Measurements from ENCODE around the gene PDIA2.

The PDIA2 gene

DNA sequence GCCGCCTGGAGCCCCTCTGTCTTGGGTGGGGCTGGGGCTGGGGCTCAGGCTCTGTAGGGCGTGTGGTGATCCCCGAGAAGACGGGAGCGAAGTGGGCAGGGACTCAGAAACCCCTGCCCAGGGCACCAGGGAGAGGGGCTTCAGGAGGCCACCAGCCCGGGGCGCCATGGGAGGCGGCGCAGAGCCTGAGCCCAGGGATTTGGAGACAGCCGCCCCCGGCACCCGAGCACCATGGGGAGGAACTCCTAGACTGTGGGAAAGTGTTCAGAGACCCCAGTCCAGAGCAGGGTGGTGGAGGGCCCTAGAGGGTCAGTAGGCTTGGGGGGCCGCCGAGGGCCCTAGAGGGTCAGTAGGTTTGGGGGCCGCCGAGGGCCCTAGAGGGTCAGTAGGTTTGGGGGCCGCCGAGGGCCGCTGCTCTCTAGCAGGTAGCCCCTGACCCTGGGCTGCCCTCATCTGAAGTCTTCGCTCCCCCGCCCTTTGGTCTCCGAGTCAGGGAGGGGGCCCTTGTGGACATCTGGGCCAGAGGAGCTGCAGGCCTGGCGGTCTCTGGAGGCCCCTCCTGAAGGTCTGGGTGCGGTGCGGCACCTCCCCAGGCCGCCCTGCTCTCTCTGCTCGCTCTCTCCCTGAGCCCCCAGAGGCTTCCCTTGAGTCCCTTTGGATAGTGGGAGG lies 1.8 kb upstream of the PDIA2 start:
- FAIRE-seq: no peak

DNA sequence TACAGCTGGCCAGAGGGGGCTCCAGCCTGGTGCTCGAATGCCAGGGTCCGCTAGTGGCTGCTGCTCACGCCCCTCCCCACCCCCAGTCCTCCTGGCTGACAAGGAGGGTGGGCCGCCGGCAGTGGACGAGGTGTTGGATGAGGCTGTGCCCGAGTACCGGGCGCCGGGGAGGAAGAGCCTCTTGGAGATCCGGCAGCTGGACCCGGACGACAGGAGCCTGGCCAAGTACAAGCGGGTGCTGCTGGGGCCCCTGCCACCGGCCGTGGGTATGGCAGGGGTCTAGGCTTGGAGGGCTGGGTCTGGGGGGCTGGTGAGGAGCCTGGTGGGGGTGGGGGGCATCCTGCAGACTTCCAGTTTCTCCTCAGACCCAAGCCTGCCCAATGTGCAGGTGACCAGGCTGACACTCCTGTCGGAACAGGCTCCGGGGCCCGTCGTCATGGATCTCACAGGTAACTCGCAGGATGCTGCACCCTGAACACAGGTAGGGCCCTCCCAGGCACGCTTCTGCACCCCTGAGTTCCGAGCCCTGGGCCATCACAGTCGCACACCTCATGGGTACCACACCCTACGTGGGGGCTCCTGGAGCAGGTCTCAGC lies 1.2 kb upstream of the PDIA2 start:
- FAIRE-seq: no peak

DNA sequence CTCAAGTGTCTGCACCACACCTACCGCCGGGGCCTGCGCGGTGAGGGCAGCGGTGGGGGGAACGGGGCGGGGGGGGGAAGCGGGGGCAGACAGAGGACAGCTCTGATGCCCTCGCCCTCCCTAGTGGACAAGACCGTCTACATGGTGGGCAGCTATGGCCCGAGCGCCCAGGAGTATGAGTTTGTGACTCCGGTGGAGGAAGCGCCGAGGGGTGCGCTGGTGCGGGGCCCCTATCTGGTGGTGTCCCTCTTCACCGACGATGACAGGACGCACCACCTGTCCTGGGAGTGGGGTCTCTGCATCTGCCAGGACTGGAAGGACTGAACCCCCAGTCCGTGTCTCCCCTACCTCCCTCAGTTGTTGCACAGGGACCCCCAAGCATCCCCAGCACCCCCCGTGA lies 473 bp upstream of the PDIA2 start:
- FAIRE-seq: no peak

DNA sequence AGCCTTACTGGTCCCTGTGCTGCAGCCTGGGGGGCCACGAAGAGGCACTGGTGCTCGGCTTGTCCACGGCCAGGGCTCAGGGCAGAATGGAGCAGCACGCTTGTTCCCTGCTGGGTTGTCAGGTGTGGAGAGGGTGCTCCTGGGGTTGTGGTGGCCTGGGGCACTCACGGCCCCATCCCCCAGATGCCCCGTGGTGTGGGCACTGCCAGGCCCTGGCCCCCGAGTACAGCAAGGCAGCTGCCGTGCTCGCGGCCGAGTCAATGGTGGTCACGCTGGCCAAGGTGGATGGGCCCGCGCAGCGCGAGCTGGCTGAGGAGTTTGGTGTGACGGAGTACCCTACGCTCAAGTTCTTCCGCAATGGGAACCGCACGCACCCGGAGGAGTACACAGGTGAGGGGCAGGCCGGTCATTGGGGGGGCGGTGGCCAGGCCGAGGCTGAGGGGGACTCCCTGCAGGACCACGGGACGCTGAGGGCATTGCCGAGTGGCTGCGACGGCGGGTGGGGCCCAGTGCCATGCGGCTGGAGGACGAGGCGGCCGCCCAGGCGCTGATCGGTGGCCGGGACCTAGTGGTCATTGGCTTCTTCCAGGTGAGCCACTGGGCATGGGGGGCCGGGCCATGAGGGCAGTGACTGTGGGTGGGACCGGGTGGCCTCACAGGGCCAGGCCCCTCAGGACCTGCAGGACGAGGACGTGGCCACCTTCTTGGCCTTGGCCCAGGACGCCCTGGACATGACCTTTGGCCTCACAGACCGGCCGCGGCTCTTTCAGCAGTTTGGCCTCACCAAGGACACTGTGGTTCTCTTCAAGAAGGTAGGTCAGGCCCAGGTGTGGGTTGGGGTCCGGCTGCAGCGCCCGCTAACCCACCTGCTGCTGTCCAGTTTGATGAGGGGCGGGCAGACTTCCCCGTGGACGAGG lies 1.5 kb downstream of the PDIA2 start:
- FAIRE-seq: no peak

DNA sequence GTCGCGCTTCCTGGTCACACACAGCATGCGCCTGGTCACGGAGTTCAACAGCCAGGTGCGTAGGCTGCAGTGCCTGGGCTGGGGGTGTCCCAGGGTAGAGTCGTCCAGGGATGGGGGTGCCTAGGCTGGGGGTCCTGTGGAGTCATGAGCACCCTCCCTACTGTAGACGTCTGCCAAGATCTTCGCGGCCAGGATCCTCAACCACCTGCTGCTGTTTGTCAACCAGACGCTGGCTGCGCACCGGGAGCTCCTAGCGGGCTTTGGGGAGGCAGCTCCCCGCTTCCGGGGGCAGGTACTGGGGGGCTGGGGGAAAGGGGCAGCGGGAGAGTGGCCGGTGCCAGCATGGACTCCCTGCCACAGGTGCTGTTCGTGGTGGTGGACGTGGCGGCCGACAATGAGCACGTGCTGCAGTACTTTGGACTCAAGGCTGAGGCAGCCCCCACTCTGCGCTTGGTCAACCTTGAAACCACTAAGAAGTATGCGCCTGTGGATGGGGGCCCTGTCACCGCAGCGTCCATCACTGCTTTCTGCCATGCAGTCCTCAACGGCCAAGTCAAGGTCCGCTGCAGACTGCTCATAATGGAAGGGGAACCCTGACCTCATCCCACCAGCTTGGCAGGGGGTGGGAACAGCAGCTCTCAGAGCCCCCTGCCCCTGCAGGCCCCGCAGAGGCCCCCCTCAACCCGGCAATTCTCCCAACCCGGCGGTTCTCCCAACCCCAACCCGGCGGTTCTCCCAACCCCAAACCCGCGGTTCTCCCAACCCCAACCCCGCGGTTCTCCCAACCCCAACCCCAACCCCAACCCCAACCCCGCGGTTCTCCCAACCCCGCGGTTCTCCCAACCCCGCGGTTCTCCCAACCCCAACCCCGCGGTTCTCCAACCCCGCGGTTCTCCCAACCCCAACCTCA lies 2.4 kb downstream of the PDIA2 start:
- FAIRE-seq: no peak

DNA sequence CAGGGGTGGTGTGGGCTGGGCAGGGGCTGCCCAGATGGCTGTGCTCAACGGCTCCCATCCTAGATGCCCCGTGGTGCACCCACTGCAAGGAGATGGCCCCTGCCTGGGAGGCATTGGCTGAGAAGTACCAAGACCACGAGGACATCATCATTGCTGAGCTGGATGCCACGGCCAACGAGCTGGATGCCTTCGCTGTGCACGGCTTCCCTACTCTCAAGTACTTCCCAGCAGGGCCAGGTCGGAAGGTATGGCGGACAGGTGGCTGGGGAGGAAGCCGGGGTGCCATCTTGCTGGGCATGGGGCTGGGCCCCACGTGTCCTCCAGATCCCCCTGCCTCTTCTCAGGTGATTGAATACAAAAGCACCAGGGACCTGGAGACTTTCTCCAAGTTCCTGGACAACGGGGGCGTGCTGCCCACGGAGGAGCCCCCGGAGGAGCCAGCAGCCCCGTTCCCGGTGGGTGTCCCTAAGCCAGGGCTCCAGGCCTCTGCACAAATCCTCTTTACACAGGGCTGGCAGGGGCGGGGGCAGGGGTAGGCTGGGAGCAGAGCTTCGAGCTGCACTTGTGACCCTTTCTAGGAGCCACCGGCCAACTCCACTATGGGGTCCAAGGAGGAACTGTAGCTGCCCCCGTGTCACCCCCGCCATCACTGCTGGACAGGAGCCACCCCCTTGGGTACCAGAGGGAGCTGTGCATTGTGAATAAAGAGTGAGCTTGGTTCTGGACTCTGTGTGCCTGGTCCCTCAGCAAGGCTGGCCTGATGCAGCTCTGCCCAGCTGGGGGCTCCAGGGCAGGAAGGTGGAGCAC lies 3.7 kb downstream of the PDIA2 start:
- no peak for FAIRE-seq

DNA sequence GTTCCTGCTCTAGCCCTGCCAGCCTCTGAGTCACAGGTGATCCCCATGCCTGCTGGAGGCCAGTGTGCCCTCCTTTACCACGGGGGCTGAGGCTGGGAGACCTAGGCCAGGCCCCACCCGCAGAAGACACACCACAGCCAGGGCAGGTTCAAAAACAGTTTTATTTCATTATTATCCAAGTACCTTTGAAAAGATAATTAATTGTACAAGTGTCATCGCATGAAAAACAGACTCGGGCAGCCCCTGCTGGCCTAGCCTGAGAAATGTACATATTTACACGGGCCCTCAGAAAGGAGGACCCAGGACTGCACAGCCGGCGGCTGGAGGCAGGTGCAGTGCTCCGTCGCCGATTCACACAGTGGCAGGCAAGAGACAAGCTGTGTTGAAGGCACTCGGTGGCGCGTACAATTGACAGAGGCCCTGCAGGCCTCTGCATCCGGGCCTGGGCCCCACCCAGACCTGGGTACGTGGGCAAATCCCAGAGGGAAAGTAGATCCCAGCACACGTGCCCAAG lies 4.4 kb downstream of the PDIA2 start:
- no peak for FAIRE-seq

DNA sequence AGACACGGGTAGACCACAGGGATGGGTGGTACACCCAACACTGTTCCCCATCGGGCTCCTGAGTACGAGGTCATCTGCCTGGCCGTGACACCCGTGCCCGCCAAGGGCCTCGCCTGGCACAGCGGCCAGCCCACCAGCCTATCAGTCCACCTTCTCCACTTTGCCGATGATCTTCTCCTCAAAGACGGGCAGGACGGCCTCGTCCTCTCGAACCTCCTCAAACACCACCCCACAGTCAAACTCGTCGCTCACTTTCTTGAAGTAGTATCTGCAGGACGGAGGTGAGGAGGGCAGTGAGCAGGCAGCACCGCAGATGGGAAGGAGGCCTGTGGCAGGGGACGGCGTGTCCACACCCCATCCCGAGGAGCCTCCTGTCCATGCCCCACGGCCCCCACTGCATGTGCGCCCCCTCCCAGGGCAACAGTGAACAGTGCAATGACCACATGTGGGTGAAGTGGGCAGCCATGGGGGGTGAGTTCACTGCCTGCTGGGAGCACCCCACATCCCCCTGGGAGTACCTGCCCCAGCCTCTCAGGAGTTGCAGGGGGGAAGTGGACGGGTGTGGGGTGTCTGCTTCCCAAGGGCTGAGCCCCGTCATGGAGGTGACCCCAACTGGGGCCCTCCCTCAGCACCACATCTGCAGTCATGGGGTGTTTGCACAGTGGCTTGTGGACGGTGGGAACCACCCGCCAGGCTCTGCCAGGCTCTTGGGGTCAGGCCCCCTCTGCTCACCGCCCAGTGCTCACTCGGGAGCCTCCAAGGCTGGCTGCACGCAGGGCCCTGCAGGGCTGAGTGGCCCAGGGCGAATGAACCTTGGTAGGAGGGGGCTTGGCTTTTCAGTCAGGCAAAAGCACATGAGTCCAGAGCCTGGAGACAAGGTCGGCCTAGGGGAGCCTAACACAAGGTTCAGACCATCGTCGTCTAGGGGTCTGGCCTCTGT lies 5.3 kb downstream of the PDIA2 start:
- no peak for FAIRE-seq

DNA sequence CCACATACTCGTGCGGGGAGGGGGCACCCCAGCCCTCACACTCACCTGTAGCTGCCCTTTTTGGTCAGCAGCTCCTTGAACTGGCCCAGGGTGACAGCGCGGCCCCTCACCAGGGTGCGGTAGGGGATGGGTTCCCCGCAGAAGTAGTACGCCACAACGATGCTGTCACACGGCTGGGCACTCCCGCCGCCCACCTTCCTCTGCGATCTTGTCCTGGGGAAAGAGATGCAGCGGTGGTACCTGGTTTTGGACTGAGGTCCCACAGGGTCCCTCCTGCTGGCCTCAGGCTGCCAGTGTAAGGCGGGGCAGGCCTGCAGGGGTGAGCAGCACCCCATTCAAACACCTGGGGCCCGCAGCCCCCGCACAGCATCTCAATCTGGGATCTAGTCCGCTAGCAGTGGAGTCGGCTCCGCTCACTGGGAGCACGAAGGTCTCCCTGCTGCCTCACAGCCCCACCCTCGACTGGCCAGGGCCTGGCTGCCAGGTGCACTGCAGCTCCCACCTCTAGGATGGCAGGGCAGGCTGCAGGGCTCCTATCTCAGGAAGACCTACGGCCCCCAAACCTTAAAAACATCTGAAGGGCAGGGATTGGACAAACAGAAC lies 6.5 kb downstream of the PDIA2 start:
- no peak for FAIRE-seq

DNA sequence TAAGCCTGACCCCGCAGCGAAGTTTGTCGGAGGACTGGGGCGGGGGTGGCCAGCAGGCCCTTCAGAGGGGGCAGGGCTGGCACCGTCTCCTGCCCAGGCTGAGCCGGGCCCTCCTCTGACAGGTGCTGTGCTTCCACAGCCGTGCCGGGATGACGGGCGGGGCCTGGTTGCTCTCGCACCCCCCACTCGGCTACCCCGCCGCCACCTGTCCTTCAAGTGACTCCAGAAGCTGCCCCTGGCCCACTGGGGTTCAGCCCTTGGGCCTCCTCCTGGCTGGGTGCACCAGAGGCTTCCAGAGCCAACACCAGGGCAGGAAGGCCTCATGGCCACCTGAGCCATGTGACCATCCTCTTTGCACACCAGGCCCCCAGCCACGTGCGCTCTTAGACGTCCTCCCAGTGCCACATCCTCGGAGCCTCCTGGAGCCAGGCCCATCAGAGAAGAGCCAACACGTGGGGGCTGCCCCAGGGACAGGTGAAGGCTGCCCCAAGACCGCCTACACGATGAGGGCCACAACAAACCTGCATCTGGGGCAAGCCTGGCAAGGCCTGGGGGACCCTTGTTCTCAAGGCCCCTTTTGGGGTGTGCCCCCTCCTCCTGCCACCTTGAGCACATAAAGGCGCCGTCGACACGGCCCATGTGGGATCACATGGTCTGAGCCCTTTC lies 7.2 kb downstream of the PDIA2 start:
- no peak for FAIRE-seq

DNA sequence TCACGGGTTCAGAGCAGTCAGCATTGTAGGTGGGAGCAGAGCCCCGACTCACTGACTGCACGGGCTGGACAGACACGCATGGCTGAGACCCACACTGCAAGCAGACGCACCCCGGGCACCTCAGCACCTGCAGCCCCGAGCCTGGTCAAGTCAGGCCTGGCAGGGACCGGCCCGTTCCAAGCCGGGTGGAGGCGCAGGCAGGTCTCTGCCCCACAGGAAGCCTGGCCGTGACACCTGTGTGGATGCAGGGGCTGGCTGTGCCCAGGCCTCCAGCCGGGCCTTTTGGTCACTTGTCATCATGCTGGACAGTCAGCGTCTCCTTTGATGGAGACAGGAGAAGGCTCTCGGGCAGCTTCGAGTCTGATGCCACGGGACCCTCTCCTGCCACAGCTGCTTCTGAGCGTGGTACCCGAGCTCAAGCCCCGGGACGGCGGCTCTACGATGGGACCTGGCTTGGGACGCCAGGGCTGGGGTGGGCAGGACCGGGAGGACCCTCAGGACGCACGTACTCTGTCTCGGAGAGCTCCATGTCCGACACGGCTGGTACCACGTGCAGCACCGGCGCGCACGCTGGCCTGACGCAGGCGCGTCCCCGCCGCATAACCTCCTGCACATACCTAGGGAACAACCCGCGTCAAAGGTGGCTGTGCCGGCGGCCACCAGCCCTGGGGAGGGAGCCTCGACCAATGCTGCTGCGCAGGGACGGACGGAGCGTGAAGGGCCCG lies 7.9 kb downstream of the PDIA2 start:
- FAIRE-seq: no peak

DNA sequence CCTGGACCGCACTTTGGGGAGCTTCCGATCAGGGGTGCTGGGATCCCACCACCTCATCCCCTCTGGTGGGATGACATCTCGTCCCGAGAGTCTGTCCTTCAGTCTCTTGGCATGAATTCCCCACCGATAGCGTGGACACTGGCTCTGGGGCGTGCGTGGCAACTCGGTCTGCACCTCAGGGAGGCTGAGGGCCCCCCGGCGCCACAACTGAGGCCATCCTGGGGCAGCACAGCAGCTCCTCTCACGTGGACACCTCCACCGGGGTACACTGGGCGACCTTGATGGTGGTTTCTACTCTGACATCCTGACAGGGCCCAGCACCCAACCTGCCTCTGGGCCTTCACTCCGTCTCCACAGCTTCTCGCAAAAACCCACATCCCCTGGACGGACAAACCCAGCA lies 8.6 kb downstream of the PDIA2 start:
- FAIRE-seq: no peak

DNA sequence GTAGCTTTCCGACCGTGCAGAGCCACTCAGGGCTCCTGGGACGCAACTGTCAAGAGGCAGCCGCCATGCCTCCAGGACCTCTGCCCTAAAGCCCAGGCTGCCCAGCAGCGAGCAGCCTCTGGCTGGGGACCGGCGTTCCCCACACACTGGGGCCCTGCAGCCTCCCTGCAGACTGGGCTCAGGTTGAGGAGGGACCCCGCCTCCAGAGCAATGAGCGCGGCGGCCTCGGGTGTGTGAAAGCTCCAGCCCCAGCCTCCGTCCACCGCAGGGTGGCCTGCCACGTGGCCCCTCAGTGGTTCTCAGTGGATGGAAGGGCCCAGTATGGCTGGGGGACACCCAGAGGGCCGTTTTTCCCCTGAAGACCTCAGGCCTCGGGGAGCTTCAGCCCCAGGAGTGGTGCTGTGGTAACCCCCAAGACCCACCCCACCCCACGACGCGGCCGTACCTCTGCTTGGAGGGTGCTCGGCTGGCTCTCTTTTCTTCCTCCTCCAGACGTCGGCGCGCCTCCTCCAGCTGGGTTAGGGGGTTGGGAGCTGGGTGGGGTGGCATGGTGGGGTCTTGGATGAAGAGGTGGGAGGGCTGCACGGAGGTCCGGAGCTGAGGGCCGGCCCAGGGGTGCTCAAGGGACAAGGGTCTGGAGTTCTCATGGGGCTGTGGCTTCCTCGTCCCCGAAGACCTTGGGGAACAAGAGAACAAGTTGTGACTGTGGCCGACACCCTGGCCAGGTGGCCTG lies 10.2 kb downstream of the PDIA2 start:
- no peak for FAIRE-seq

DNA sequence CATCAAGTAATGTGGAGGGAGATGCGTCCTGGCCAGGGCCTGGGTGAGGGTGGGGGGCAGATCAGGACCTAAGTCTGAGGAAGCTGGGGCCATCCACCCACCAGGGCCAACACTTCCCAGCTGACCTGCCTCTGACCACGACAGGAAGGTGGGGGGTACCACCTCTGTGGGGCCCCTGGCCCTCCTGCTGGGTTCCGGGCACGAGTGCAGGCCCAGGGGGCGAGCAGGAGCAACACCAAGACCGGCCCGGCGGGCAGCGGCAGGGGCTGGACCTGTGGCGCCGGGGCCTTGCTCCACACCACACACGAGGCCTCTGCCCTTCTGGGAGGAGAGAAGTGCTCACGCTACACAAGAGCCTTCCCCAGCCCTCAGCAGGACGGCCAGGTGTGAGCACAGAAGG lies 13.3 kb downstream of the PDIA2 start:
- no peak for FAIRE-seq

DNA sequence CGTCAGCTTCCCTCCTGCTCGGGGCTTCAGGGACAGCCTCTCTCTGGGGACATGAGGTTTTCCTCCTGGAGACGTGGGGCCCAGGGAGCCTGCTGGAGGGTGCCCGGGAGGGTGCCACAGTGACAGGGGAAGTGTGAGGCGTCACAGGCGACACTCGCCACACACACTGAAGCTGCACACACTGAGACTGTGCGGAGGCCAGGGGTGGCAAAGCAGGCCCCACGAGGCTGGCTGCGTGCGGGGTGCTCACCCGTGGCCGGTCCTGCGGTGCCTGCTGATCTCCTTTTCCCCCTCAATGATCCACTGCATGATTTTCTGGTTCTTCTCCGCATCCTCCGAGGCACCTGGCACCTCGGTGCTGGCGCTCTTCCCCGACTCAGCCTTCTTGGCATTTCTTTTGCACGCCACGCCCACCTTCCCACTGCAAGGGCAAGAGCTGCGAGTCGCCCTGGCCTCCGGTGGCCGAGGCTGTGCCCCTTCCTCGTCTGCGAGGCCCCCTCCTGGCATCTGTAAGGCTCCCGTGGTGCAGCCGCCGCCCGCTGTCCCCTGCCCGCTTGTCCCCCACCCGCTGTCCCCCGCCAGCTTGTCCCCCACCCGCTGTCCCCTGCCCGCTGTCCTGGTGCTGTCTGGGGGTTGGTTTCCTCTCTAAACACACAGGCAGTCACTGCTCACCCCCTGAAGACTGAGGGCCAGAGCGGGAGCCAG lies 14.0 kb downstream of the PDIA2 start:
- FAIRE-seq: no peak

DNA sequence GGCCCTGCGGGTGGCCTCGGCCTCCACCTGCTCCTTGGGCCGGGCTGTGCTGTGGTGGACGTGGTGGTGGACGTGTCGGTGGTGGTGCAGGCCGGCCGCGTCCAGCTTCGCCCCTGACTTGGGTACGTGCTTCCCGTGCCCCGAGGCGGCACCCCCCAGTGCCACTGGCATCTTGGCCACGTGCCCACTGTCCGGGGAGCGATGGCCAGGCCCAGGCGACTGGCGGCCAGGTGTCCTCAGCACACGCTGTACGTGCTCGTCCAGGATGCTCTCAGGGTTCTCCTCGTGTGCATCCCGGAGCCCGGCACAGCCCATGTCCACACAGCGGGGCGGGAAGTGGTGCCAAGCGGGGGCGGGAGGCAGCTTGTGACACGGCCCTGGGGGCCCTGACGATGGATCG lies 14.9 kb downstream of the PDIA2 start:
- FAIRE-seq: no peak

DNA sequence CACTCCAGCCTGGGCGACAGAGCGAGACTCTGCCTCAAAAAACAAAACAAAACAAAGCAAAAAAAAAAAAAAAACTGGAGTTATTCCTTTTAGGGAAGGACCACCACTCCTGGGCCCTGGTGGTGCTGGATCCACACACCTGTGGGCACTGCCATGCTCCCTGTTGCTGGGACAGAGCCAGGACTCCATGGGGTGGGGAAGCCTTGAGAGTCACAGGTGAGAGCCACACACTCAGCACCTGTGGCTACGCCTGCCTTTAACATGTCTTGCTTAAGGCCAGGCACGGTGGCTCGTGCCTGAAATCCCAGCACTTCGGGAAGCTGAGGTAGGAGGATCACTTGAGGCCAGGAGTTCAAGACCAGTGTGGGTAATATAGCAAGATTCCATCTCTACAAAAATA lies 18.3 kb downstream of the PDIA2 start:
- no peak for FAIRE-seq

DNA sequence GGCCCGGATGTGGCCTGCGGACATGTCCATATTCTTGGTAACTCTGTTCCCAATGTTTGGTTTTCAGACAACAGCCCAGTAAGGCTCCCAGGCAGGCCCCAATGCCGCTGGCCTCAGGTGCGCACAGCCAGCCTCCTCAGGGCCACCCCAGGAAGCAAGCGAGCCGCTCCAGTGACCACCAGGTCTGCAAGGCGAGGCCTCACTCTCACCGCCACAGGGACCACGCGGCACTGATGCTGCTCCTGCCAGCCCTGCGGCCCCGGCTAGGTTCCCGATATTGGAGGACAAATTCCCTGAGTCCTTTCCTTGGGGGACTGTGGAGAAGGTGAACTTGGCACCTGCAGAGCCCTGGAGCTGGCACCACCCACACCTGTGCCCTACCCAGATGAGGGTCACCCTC lies 19.0 kb downstream of the PDIA2 start:
- FAIRE-seq: no peak

Data from G401.6 (cell line).